Measurements from ENCODE around the gene SPATA2. TPM values are rescaled to one million over a fixed set of nuclear protein-coding genes. Genes with fewer than 3 reads are reported as not detected.

SPATA2 gene
- total RNA-seq, 1 donor from 2014 or later, result 9.7 TPM

DNA sequence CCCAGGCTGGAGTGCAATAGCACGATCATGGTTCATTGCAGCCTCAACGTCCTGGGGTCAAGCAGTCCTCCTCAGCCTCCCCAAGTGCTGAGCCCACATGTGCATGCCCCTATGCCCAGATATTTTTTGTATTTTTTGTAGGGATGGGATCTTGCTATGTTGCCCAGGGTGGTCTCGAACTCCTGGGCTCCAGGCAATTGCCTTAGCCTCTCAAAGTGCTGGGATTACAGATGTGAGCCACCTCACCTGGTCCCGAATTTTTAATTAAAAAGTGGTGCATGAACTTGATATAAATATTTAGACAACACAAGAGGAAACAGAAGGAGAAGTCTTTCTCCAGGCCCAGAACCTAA lies 13.8 kb upstream of the SPATA2 start:
- Mint-ChIP-seq H3K9me3 (ENCODE audit: unreplicated experiment) (peaks cover 2% of the 10 kb centered on the region), H3K4me3 (ENCODE audit: unreplicated experiment) (no peak overlapping the region), H3K27ac (ENCODE audit: unreplicated experiment) (no peak overlapping the region), H3K27me3 (ENCODE audit: unreplicated experiment) (no peaks in the 10 kb centered on the region), H3K4me1 (ENCODE audit: low read depth, unreplicated experiment) (peaks cover 8% of the 10 kb centered on the region), H3K36me3 (ENCODE audit: unreplicated experiment) (no peaks in the 10 kb centered on the region)
- no peak for DNase-seq
- TF ChIP-seq, protein P1, sequence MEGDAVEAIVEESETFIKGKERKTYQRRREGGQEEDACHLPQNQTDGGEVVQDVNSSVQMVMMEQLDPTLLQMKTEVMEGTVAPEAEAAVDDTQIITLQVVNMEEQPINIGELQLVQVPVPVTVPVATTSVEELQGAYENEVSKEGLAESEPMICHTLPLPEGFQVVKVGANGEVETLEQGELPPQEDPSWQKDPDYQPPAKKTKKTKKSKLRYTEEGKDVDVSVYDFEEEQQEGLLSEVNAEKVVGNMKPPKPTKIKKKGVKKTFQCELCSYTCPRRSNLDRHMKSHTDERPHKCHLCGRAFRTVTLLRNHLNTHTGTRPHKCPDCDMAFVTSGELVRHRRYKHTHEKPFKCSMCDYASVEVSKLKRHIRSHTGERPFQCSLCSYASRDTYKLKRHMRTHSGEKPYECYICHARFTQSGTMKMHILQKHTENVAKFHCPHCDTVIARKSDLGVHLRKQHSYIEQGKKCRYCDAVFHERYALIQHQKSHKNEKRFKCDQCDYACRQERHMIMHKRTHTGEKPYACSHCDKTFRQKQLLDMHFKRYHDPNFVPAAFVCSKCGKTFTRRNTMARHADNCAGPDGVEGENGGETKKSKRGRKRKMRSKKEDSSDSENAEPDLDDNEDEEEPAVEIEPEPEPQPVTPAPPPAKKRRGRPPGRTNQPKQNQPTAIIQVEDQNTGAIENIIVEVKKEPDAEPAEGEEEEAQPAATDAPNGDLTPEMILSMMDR (IDR thresholded peaks at IDR 0.05; ENCODE audit: partially characterized antibody, unreplicated experiment), result no peak

- no peaks in the 10 kb centered on the region for H3K27me3 Mint-ChIP-seq (ENCODE audit: unreplicated experiment)
- peak; percentile 84 for DNase-seq
- no peaks in the 10 kb centered on the region for H3K9me3 Mint-ChIP-seq (ENCODE audit: unreplicated experiment)
- peaks cover 3% of the 10 kb centered on the region for H3K4me1 Mint-ChIP-seq (ENCODE audit: low read depth, unreplicated experiment)
- TF ChIP-seq, protein P1 (IDR thresholded peaks at IDR 0.05; ENCODE audit: partially characterized antibody, unreplicated experiment), result peak; percentile 92
- no peaks in the 10 kb centered on the region for H3K36me3 Mint-ChIP-seq (ENCODE audit: unreplicated experiment)
- no peak overlapping the region for H3K27ac Mint-ChIP-seq (ENCODE audit: unreplicated experiment)
- no peak overlapping the region for H3K4me3 Mint-ChIP-seq (ENCODE audit: unreplicated experiment)
These were observed 13.2 kb upstream of the SPATA2 start for GRCh38 chr20:49928411-49929141.

GRCh38 chr20:49925901-49926454 lies 10.6 kb upstream of the SPATA2 start:
- Mint-ChIP-seq H3K27me3 (ENCODE audit: unreplicated experiment) (peaks cover 4% of the 10 kb centered on the region), H3K36me3 (ENCODE audit: unreplicated experiment) (no peaks in the 10 kb centered on the region), H3K27ac (ENCODE audit: unreplicated experiment) (no peak overlapping the region), H3K4me3 (ENCODE audit: unreplicated experiment) (no peak overlapping the region), H3K9me3 (ENCODE audit: unreplicated experiment) (peaks cover 4% of the 10 kb centered on the region), H3K4me1 (ENCODE audit: low read depth, unreplicated experiment) (peaks cover 2% of the 10 kb centered on the region)
- DNase-seq, result no peak
- TF ChIP-seq, protein P1 (IDR thresholded peaks at IDR 0.05; ENCODE audit: partially characterized antibody, unreplicated experiment), result no peak

- no peak for DNase-seq
- Mint-ChIP-seq H3K27me3 (ENCODE audit: unreplicated experiment) (peaks cover 4% of the 10 kb centered on the region), H3K27ac (ENCODE audit: unreplicated experiment) (no peak overlapping the region), H3K9me3 (ENCODE audit: unreplicated experiment) (peaks cover 4% of the 10 kb centered on the region), H3K4me3 (ENCODE audit: unreplicated experiment) (no peak overlapping the region), H3K4me1 (ENCODE audit: low read depth, unreplicated experiment) (peaks cover 2% of the 10 kb centered on the region), H3K36me3 (ENCODE audit: unreplicated experiment) (no peaks in the 10 kb centered on the region)
- TF ChIP-seq, protein P1 (IDR thresholded peaks at IDR 0.05; ENCODE audit: partially characterized antibody, unreplicated experiment), result no peak
These were observed 8.9 kb upstream of the SPATA2 start for GRCh38 chr20:49924247-49924646.

DNA sequence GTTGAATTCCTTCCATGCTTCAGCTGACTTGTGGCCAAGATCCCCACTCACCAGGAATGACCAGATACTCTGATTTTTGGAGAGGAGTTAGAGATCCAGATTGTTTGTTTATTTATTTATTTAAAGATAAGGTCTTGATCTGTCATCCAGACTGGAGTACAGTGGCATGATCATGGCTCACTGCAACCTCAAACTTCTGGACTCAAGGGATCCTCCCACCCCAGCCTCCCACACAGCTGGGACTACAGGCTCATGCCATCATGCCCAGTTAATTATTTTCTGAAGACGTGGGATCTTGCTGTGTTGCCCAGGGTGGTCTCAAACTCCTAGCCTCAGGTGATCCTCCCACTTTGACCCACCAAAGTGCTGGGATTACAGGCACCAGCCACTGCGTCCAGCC lies 4.1 kb upstream of the SPATA2 start:
- Mint-ChIP-seq H3K27me3 (ENCODE audit: unreplicated experiment) (peaks cover 4% of the 10 kb centered on the region), H3K4me3 (ENCODE audit: unreplicated experiment) (no peak overlapping the region), H3K27ac (ENCODE audit: unreplicated experiment) (no peak overlapping the region), H3K36me3 (ENCODE audit: unreplicated experiment) (no peaks in the 10 kb centered on the region), H3K9me3 (ENCODE audit: unreplicated experiment) (peaks cover 6% of the 10 kb centered on the region), H3K4me1 (ENCODE audit: low read depth, unreplicated experiment) (peaks cover 8% of the 10 kb centered on the region)
- DNase-seq, result no peak
- TF ChIP-seq, protein P1 (IDR thresholded peaks at IDR 0.05; ENCODE audit: partially characterized antibody, unreplicated experiment), result no peak
